ENCODE data around the gene TCN2. TPM values are rescaled to one million over a fixed set of nuclear protein-coding genes. Genes with fewer than 3 reads are reported as not detected.
A peak's percentile ranks its signal among the peaks of the same experiment; 100 is the strongest.
"Not testable (repeated sequence)": the region's sequence is repeated elsewhere in the genome, so short reads cannot be mapped to it uniquely, and the experiment has no call there.

TCN2 gene
- total RNA-seq, 1 experiment from 2014 or later, result 55.6 TPM

DNA sequence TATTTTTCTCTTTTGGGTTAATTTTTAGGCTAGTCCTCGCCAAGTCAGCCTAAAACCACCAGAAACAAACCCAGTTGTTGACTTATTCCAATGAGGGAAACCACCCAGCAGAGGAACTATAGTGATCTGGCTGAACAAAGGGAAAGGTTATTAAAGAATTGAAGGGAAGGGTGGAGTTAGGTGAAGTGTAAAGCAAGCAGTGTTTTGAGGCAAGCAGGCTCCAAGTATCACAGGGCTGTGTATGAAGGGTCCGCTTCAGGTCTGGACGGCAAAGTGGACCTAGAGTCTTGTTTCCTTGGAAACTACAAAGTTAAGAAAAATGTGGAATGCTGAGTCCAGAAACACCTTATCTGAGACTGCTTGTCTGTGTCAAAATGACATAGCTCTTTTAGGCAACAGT lies 3.2 kb upstream of the TCN2 start:
- no peak for DNase-seq (ENCODE audit: low read depth)
- in situ Hi-C loops (cut with HindIII; ENCODE audit: low pct_unique_long_range_greater_than_20kb, low sequenced_read_pairs), result no loop called here

DNA sequence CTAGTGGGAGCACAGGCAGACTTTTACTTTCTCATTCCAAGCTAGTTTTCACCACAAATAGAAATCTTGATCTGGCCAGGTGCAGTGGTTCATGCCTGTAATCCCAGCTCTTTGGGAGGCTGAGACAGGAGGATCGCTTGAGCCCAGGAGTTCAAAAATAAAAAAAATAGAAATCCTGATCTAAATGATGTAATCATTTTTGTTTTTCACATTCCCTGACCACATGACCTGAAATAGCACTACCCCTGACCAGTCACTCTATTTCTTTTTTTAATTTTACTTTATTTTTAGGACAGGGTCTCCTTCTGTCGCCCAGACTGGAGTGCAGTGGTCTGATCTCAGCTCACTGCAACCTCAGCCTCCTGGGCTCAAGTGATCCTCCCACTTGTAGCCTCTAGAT lies 2.3 kb upstream of the TCN2 start:
- no peak for DNase-seq (ENCODE audit: low read depth)
- in situ Hi-C loops (cut with HindIII; ENCODE audit: low pct_unique_long_range_greater_than_20kb, low sequenced_read_pairs), result no loop called here

DNA sequence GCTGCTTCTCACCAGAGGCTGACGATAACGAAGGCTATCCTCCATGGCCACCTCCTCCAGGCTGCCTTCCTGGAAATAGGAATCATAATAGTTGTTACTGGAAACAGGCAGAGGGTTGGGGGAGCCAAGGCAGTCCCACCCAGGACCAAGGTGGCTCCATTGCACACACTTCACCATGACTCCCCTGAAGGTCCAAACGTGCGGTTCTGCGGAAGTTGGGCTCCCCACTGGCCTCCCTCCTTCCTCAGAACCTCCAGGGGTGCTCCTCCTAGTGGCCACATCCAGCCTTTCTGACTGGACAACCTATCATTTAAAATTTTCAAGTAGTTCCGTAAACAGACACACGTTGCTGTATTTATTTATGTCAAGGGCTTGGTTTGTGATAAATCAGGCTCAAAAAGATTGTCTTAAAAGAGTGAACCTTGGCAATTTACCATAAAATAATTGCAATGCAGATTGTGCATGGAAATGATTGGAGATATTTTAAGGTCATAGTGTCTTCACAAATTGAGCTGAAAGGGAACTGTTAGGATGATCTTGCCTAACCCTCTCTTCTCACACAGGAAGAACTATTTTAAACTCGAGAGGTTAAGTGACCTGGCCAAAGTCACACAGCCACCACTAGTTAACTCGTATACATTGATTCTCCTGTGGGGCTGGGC lies 1.4 kb upstream of the TCN2 start:
- in situ Hi-C loops (cut with HindIII; ENCODE audit: low pct_unique_long_range_greater_than_20kb, low sequenced_read_pairs), result no loop called here
- peak; percentile 46 for DNase-seq (ENCODE audit: low read depth)

DNA sequence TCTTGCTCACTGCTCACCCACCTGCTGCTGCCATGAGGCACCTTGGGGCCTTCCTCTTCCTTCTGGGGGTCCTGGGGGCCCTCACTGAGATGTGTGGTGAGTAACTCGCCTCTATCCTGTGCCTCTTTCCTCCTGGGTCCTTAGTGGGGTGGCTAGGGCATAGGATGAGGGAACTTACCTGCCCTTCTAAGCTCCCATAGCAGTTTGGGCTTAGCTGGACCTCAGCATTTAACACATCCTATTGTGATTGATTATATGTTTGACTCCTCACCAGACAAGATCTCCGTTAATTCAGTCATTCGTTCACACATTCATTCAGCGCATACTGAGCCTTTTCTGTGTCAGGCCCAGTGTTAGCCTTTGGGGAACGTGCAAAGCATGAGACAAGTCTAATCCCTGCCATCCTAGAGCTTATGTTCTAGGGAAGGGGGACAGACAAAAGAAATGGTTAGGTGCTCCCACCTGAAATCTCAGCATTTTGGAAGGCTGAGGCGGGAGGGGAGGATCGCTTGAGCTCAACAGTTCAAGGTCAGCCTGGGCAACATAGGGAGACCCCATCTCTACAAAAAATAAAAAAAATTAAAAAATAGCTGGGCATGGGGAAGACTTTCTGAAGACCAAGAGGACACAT lies 441 bp downstream of the TCN2 start:
- in situ Hi-C loops (cut with HindIII; ENCODE audit: low pct_unique_long_range_greater_than_20kb, low sequenced_read_pairs), result no loop called here
- DNase-seq (ENCODE audit: low read depth), result no peak

DNA sequence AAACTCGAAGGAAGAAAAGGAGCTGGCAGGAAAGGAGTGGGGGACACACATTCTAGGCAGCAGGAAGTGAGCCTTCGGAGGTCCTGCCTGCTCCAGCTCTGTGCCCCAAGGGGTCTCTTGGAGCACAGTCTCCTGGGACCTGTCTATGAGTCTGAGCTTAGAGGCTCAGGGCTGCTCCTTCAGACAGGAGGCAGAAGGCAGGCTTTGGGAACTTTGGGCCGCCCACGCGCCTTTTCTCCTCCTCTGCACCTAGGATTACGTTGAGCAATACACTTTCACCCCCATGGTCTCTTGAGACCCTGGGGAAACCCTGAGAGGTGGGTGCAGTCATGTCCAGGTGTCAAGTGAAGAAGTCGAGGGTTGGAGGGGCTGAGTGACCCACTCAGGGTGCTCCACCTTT lies 965 bp downstream of the TCN2 start:
- in situ Hi-C loops (cut with HindIII; ENCODE audit: low pct_unique_long_range_greater_than_20kb, low sequenced_read_pairs), result no loop called here
- DNase-seq (ENCODE audit: low read depth), result no peak

DNA sequence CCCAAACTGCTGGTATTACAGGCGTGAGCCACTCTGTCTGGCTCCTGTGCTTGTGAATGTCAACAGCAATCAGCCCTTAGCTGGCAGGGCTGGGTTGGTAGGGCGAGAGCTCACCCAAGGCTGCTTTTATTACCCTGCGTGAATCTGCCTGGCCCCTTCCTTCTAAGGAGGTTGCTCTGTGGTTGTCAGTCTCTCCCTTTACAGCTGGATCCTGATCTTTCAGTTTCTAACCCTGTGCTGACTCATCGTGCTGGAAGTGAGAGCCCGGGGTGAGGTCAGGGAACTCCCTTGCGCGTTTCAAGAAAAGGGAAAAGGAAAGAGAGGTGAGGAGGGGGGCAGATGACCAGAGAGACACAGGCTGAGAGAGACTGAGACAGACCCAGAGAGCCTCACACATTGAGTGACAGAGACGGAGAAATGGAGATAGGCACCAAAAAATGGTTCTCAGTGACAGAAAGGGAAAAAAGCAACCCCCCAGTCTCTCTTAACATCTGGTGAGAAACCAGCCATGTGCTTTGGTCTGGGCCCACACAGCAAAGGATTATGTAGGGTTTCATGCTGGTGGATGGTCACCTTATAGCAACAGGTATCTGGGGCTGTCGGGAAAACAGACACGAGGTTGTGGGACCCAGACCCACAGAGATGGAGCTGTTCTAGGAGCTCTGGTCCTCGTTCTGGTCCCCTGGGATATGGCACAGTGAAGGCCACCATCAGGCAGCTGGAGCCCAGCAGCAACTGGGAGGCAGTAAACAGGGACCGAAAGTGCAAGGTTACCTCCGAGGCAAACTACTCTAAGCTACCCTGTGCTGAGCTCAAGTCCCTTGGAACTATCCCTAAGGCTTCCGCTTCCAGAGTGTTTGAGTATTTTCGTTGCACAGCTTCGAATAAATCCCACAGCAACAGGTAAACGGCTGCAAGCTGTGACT lies 2.5 kb downstream of the TCN2 start:
- DNase-seq (ENCODE audit: low read depth), result peak; percentile 89
- in situ Hi-C loops (cut with HindIII; ENCODE audit: low pct_unique_long_range_greater_than_20kb, low sequenced_read_pairs), result no loop called here

DNA sequence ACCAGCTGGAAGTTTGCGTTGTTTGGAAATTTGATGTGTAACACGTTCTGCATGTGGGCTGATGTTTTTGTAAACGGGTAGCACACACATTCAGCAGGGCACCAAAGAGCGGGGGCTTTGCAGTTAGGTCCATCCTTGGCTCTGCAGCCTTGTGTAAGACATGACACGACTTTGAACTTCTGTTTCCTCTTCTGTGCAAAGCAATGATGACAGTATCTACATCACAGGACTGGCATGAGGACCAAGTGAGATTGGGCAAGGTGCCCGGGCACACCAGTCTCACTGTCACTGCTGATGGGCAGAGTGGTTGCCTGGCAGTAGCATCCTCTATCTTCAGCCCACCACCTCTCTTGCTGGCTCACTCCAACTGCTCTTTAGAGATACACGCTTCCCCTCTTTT lies 3.3 kb downstream of the TCN2 start:
- in situ Hi-C loops (cut with HindIII; ENCODE audit: low pct_unique_long_range_greater_than_20kb, low sequenced_read_pairs), result no loop called here
- no peak for DNase-seq (ENCODE audit: low read depth)

DNA sequence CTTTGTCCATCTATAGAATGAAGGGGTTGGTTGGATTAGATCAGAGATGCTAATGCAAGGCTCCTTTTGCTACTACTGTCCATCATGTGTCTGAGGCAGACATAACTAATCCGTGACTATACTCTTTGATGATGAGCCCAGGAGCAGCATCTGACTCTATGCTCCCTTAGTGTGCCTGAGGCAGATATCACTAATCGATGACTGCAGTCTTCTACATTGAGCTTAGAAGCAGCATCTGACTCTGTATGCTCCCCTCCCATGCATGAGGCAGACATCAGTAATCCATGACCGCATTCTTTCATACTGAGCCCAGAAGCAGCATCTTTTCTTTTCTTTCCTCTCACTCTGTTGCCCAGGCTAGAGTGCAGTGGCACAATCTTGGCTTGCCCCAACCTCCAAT lies 4.2 kb downstream of the TCN2 start:
- no peak for DNase-seq (ENCODE audit: low read depth)
- in situ Hi-C loops (cut with HindIII; ENCODE audit: low pct_unique_long_range_greater_than_20kb, low sequenced_read_pairs), result no loop called here

DNA sequence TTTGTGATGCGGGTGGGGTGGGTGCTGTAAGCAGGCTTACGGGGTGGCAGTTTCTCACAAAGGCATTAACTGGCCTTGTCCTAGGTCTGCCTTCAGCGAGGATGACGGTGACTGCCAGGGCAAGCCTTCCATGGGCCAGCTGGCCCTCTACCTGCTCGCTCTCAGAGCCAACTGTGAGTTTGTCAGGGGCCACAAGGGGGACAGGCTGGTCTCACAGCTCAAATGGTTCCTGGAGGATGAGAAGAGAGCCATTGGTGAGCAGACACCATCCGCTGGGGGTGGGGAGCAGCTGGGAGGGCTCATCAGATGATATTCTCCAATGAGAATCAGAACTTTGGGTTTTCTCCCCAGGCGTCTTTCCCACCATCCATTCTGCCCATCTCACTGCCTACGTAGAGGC lies 5.8 kb downstream of the TCN2 start:
- in situ Hi-C loops (cut with HindIII; ENCODE audit: low pct_unique_long_range_greater_than_20kb, low sequenced_read_pairs), result no loop called here
- DNase-seq (ENCODE audit: low read depth), result no peak

DNA sequence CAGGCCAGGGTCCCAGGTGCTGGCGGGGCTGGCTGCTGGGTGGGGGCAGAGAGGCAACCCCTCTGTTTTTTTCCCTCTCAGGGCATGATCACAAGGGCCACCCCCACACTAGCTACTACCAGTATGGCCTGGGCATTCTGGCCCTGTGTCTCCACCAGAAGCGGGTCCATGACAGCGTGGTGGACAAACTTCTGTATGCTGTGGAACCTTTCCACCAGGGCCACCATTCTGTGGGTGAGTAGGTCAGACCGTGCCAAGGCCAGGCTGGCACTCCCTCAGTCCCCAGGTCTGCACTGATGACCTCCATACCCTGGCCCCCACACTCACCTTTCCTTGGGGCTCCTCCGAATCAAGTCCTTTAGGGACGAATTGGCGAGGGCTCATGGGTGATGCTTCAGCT lies 7.3 kb downstream of the TCN2 start:
- in situ Hi-C loops (cut with HindIII; ENCODE audit: low pct_unique_long_range_greater_than_20kb, low sequenced_read_pairs), result no loop called here
- no peak for DNase-seq (ENCODE audit: low read depth)

DNA sequence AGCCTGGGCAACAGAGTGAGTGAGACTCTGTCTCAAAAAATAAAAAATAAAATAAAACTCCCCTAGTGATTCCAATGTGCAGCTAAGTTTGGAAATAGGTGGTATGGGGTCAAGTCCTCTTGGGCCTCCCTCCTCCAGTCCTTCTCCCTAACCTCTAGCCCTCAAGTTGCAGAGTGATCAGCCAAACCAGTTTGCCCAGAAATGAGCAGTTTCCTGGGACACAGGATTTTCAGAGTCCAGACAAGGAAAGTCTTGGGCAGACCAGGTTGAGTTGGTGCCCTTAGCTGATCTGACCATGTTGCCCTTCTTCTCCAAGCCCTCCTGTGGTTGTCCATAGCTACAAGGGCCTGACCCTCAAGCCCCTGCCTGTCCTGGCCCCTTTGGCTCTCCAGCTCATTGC lies 7.9 kb downstream of the TCN2 start:
- in situ Hi-C loops (cut with HindIII; ENCODE audit: low pct_unique_long_range_greater_than_20kb, low sequenced_read_pairs), result no loop called here
- DNase-seq (ENCODE audit: low read depth), result no peak

DNA sequence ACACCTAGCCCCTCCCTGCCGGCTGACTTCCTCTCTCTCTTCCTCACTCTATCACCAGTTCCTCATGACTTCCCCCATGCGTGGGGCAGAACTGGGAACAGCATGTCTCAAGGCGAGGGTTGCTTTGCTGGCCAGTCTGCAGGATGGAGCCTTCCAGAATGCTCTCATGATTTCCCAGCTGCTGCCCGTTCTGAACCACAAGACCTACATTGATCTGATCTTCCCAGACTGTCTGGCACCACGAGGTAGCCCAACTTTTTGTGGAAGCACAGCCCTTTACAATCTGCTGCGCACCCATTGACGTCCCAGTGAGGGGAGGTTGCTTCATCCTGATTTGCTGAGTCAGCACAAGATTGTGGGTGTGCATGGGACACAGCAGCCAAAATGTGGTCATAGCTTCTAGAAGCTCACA lies 8.6 kb downstream of the TCN2 start:
- in situ Hi-C loops (cut with HindIII; ENCODE audit: low pct_unique_long_range_greater_than_20kb, low sequenced_read_pairs), result no loop called here
- no peak for DNase-seq (ENCODE audit: low read depth)

DNA sequence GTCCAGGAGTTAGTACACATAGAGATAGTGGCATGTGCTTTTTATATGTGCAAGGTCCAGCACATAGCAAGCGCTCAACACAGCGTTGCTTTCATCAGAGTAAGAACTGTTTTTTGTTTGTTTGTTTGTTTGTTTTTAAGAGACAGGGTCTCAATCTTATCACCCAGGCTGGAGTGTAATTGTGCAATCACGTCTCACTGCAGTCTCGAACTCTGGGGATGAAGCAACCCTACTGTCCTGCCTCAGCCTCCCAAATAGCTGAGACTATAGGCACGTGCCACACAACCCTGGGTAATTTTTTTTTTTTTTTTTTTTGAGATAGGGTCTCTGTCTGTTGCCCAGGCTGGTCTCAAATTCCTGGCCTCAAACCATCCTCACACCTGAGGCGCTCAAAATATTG lies 10.8 kb downstream of the TCN2 start:
- no peak for DNase-seq (ENCODE audit: low read depth)
- in situ Hi-C loops (cut with HindIII; ENCODE audit: low pct_unique_long_range_greater_than_20kb, low sequenced_read_pairs), result no loop called here

DNA sequence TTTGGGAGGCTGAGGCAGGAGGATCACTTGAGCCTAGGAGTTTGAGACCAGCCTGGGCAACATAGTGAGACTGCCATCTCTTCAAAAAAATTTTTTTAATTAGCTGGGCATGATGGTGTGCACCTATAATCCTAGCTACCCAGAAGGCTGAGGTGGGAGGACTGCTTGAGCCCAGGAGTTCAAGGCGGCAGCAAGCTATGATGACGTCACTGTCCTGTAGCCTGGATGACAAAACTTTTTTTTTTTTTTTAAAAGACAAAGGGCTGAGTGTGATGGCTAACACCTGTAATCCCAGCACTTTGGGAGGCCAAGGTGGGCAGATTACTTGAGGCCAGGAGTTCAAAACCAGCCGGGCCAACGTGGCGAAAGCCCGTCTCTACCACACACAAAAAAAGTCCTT lies 12.9 kb downstream of the TCN2 start:
- DNase-seq (ENCODE audit: low read depth); in situ Hi-C loops (cut with HindIII; ENCODE audit: low pct_unique_long_range_greater_than_20kb, low sequenced_read_pairs): not testable (repeated sequence)

DNA sequence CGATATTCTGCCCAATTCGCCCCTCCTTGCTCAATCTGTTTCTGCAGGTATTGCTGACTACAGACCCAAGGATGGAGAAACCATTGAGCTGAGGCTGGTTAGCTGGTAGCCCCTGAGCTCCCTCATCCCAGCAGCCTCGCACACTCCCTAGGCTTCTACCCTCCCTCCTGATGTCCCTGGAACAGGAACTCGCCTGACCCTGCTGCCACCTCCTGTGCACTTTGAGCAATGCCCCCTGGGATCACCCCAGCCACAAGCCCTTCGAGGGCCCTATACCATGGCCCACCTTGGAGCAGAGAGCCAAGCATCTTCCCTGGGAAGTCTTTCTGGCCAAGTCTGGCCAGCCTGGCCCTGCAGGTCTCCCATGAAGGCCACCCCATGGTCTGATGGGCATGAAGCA lies 19.4 kb downstream of the TCN2 start:
- no peak for DNase-seq (ENCODE audit: low read depth)
- in situ Hi-C loops (cut with HindIII; ENCODE audit: low pct_unique_long_range_greater_than_20kb, low sequenced_read_pairs), result no loop called here

DNA sequence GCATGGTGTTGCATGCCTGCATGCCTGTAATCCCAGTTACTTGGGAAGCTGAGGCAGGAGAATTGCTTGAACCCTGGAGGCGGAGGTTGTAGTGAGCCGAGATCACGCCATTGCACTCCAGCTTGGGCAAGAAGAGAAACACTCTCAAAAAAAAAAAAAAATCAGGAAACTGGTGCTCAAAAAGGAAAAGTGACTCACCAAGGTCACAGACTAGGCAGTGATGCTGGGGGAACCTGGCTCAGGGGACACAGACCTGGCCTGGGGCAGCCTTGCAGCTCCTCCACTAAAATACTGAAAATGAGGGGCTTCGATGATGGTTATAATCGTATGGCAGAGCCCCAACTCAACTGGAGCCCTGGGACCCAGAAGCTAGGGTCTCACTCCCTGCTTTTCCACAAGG lies 20.5 kb downstream of the TCN2 start:
- in situ Hi-C loops (cut with HindIII; ENCODE audit: low pct_unique_long_range_greater_than_20kb, low sequenced_read_pairs), result no loop called here
- no peak for DNase-seq (ENCODE audit: low read depth)

DNA sequence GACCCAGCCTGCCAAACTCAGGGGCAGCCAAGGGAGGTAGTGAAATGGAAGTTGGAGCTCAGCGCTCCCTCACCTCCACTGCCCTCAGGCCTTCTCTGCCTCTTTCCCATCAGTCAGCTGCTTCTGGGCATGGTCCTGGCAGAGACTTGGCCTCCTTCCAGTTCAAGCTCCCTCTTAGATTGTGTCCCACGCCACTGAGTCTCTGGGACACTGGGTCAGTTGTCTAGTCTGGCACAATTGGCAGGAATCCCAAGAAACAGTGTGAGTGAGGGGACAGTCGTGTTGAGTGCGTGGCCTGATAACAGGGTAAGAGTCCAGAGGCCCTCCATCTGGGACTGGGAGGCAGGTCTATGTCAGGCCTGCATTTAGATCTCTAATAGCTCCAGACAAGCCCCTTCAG lies 21.5 kb downstream of the TCN2 start:
- no peak for DNase-seq (ENCODE audit: low read depth)
- in situ Hi-C loops (cut with HindIII; ENCODE audit: low pct_unique_long_range_greater_than_20kb, low sequenced_read_pairs), result no loop called here

DNA sequence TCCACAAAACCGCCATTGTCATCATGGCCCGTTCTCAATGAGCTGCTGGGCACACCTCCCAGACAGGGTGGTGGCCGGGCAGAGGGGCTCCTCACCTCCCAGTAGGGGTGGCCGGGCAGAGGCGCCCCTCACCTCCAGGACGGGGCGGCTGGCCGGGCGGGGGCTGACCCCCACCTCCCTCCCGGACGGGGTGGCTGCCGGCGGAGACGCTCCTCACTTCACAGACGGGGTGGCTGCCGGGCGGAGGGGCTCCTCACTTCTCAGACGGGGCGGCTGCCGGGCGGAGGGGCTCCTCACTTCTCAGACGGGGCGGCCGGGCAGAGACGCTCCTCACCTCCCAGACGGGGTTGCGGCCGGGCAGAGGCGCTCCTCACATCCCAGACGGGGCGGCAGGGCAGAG lies 24.5 kb downstream of the TCN2 start:
- in situ Hi-C loops (cut with HindIII; ENCODE audit: low pct_unique_long_range_greater_than_20kb, low sequenced_read_pairs); DNase-seq (ENCODE audit: low read depth): not testable (repeated sequence)

DNA sequence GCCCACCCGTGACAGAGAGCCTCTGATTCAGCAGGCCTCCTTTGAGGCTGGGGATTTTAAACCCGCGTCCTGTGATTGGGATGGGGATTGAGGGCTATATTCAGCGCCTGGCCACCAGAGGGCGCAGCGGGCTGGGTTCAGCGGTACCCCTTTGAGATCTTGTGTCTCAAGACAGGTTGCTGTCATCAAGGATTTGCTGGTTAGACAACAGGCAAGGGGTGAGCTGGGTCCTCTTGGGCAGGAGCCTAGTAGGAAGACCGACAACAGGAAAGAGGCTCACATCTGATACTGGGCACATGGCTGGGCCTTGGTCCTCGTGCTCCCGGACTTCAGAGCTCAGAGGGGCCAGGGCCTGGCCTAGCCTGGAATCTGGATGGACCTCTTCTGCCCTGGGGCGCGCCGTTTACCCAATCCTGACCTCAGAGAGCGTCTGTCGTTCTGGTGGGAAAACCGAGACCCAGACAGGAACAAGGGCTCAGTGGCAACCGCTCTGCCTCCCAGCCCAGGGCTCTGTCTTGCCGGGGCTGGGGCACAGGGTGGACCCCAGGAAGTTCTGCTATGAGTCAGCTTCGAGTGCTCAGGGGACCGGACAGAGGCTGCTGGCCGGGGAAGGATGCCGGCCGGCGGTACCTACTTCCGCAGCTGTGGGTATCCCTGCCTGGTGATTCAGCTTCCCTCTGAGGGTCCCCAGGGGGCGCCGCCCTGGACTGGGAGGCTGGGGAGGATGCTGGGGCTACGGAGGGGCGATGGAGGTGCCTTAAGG lies 27.7 kb downstream of the TCN2 start:
- peak; percentile 78 for DNase-seq (ENCODE audit: low read depth)
- in situ Hi-C loops (cut with HindIII; ENCODE audit: low pct_unique_long_range_greater_than_20kb, low sequenced_read_pairs), result no loop called here

All from Caki2 (cell line).